ENCODE data around the gene PADI3.
"Not testable (repeated sequence)": the region's sequence is repeated elsewhere in the genome, so short reads cannot be mapped to it uniquely, and the experiment has no call there.

The PADI3 gene

GRCh38 chr1:17217607-17218006 is 31.3 kb upstream of the PADI3 start:
- no peak for DNase-seq

- no peak for DNase-seq
These were observed 30.0 kb upstream of the PADI3 start for GRCh38 chr1:17218939-17219338.

- DNase-seq: no peak
These were observed 28.6 kb upstream of the PADI3 start for GRCh38 chr1:17220287-17220686.

GRCh38 chr1:17222557-17222956 is 26.3 kb upstream of the PADI3 start:
- DNase-seq: no peak

- DNase-seq: no peak
These were observed 24.5 kb upstream of the PADI3 start for GRCh38 chr1:17224434-17224833.

GRCh38 chr1:17225140-17225539 is 23.8 kb upstream of the PADI3 start:
- no peak for DNase-seq

GRCh38 chr1:17227358-17227915 is 21.5 kb upstream of the PADI3 start:
- no peak for DNase-seq

- DNase-seq: no peak
These were observed 20.3 kb upstream of the PADI3 start for GRCh38 chr1:17228619-17229018.

GRCh38 chr1:17229379-17229778 is 19.5 kb upstream of the PADI3 start:
- no peak for DNase-seq

GRCh38 chr1:17230106-17230505 is 18.8 kb upstream of the PADI3 start:
- DNase-seq: no peak

GRCh38 chr1:17230671-17231310 is 18.1 kb upstream of the PADI3 start:
- DNase-seq: no peak

GRCh38 chr1:17232759-17233661 is 15.9 kb upstream of the PADI3 start:
- peak; percentile 3 for DNase-seq

GRCh38 chr1:17233675-17234320 is 15.1 kb upstream of the PADI3 start:
- DNase-seq: peak; percentile 10

- no peak for DNase-seq
These were observed 14.5 kb upstream of the PADI3 start for GRCh38 chr1:17234405-17234804.

GRCh38 chr1:17235135-17235885 is 13.6 kb upstream of the PADI3 start:
- no peak for DNase-seq

- DNase-seq: peak; percentile 65
These were observed 11.9 kb upstream of the PADI3 start for GRCh38 chr1:17236779-17237560.

- DNase-seq: no peak
These were observed 11.4 kb upstream of the PADI3 start for GRCh38 chr1:17237561-17237903.

GRCh38 chr1:17239420-17239819 is 9.5 kb upstream of the PADI3 start:
- DNase-seq: peak; percentile 58

- DNase-seq: not testable (repeated sequence)
These were observed 7.7 kb upstream of the PADI3 start for GRCh38 chr1:17241011-17241779.

- DNase-seq: not testable (repeated sequence)
These were observed 7.2 kb upstream of the PADI3 start for GRCh38 chr1:17241780-17242074.

GRCh38 chr1:17243274-17243673 is 5.6 kb upstream of the PADI3 start:
- DNase-seq: no peak

Measured in DMS153 (cell line).